Ovary (tissue), 9 donors: ENCODE measurements around the gene UBE3D. TPM values are rescaled to one million over a fixed set of nuclear protein-coding genes. Genes with fewer than 3 reads are reported as not detected.

Experiments used
- DNase-seq, 5 donors: peaks; one replicate each; pipeline ENCODE4 v3.0.0-alpha.2; 2019 to 2020
- H3K27ac ChIP-seq, 2 donors: fragments of 200-600 bp; one replicate each; pipeline versions ENCODE4 v1.5.1 to v1.8.0; 2019 to 2022
- H3K27me3 ChIP-seq: fragments of 200-600 bp; one replicate; pipeline ENCODE4 v1.8.0; 2022
- H3K36me3 ChIP-seq: fragments of 200-600 bp; sonication (generic); one replicate; pipeline ENCODE4 v1.5.1; 2019
- H3K4me1 ChIP-seq: one replicate; pipeline ENCODE4 v1.8.1; 2013; ENCODE audit warnings: mild to moderate bottlenecking, moderate library complexity; ENCODE audit not compliant: insufficient read depth
- H3K4me3 ChIP-seq: fragments of 200-600 bp; sonication (generic); one replicate; pipeline ENCODE4 v1.5.1; 2017
- H3K9me3 ChIP-seq, 2 donors: fragments of 200-600 bp in 1 of 2; sonication (generic) in 1 of 2; one replicate each; pipeline versions ENCODE4 v1.5.1 to v1.8.1; 2013 to 2019; ENCODE audit warnings: mild to moderate bottlenecking in 1 of 2, moderate library complexity in 1 of 2
- EP300 ChIP-seq: sonication (generic); formaldehyde crosslinking; IDR thresholded peaks from one replicate; pipeline ENCODE4 v1.6.1; 2017; ENCODE audit warnings: antibody characterized with exemption
- POLR2A ChIP-seq: fragments of 450-650 bp; IDR thresholded peaks from one replicate; pipeline ENCODE4 v1.6.1; 2017; ENCODE audit warnings: antibody characterized with exemption, mild to moderate bottlenecking, moderate library complexity
- WGBS, 3 donors: extraction: QIAGEN DNeasy Blood & Tissue Kit in 1 of 3; methylation state at CpG; one replicate each; pipeline versions ENCODE4 v1.1.5 to v1.1.7; 2013 to 2017; 5-methylcytosine and 5-hydroxymethylcytosine counted together
- intact Hi-C, 4 donors: fragments of 100-400 bp; cut with DNase I; formaldehyde crosslinking; loops; one replicate each; pipeline versions ENCODE4 v1.11.0 to v1.15.1; 2022 to 2023
- polyA plus RNA-seq, 2 donors: library from polyadenylated mRNA; stranded (reverse); fragments of 200-250 nt in 1 of 2; fragments of 350-450 nt in 1 of 2; fragmentation: Illumina TruSeq in 1 of 2; extraction: RNeasy Lipid Tissue Mini Kit (QIAGEN cat#74804) in 1 of 2; gene quantifications; one replicate each; pipeline ENCODE4 v1.2.3, GENCODE V29; 2013 to 2014
- total RNA-seq, 7 donors: library from RNA; depleted of rRNA in 2 of 7; stranded (reverse); fragments of >200 nt in 2 of 7; fragmentation: NEBNext Ultra II Directional in 3 of 7; extraction: Animal tissue kit (Norgen Biotek cat#: 25700) in 3 of 7; gene quantifications; one replicate each; pipeline versions ENCODE4 v1.1.0 to v1.2.4, GENCODE V29; 2016 to 2023
- TF ChIP-seq, protein P1 (sequence below), 3 donors: fragments of 450-650 bp in 2 of 3; fragments of 200-600 bp in 1 of 3; IDR thresholded peaks; one replicate each; pipeline versions ENCODE4 v1.5.1 to v1.8.0; 2016 to 2022; ENCODE audit warnings: antibody characterized with exemption in 3 of 3, mild to moderate bottlenecking in 1 of 3
- donor health status: DM: no; HTN: no; CAD: no; lungs with moderate emphysema.
- donor health status: DM: no; HTN: no; CAD: no.
- donor health status: Bipolar disorder and iron deficiency.
- donor health status: DM: yes; HTN: yes; CAD: no.
- donor health status: DM: no; HTN: no; CAD: no.
- donor health status: DM: yes; HTN: yes; CAD: no.

UBE3D gene
- total and polyA plus RNA-seq, 9 donors = 3.3 to 13.1 (median 5.9) TPM

DNA sequence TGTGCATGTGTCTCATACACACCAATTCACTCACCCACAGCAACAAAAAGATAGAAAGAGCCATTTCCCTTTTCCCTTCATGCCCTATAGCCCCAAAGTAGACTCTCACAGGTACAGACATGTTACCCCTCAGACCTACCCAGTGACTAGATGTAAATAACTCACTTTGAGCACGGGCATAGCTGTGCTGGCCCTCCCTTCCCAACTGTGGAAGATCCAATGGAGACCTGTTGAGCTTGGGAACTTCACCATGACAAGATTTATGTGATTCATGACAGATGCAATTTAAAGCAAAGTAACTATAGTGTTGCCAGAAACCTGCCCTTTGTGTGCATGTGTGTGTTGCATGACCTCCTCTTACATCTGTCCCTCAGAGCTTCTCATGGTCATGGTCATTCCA lies 175.4 kb downstream of the UBE3D start:
- no peaks in the 10 kb centered on the region for H3K36me3 ChIP-seq
- no peak overlapping the region for H3K27ac ChIP-seq
- no peaks in the 10 kb centered on the region for H3K27me3 ChIP-seq
- H3K4me1 ChIP-seq = no peaks in the 10 kb centered on the region
- H3K9me3 ChIP-seq = no peaks in the 10 kb centered on the region
- TF ChIP-seq POLR2A (no peak), EP300 (no peak)
- TF ChIP-seq, protein P1, sequence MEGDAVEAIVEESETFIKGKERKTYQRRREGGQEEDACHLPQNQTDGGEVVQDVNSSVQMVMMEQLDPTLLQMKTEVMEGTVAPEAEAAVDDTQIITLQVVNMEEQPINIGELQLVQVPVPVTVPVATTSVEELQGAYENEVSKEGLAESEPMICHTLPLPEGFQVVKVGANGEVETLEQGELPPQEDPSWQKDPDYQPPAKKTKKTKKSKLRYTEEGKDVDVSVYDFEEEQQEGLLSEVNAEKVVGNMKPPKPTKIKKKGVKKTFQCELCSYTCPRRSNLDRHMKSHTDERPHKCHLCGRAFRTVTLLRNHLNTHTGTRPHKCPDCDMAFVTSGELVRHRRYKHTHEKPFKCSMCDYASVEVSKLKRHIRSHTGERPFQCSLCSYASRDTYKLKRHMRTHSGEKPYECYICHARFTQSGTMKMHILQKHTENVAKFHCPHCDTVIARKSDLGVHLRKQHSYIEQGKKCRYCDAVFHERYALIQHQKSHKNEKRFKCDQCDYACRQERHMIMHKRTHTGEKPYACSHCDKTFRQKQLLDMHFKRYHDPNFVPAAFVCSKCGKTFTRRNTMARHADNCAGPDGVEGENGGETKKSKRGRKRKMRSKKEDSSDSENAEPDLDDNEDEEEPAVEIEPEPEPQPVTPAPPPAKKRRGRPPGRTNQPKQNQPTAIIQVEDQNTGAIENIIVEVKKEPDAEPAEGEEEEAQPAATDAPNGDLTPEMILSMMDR (IDR thresholded peaks at IDR 0.05) = no peak
- no peak for DNase-seq
- H3K4me3 ChIP-seq = no peak overlapping the region
- intact Hi-C loops = no loop called here
- WGBS, 3 donors = 73 to 88% (median 83%) methylated on average over 1 of the region's 1 CpG

DNA sequence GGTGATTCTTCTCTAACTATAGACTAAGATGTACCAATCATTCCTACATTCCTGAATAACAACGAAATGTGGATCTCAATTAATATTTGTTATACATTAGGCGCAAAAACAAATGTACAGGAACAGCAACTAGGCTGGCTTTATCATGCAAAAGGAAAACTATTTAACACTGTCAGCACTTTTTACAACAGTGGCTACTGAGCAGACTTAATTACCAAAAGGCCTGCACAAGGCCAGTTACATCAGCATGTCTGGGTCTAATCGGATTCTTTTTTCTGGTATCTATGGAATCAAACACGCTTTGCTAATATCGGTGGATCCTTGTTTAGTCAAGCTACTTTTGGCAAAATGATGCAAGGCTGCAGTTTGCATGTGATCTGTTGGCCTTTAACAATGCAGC lies 176.5 kb downstream of the UBE3D start:
- Histone ChIP-seq H3K9me3 (no peaks in the 10 kb centered on the region), H3K36me3 (no peaks in the 10 kb centered on the region), H3K27me3 (no peaks in the 10 kb centered on the region), H3K4me3 (no peak overlapping the region), H3K27ac (no peak overlapping the region), H3K4me1 (no peaks in the 10 kb centered on the region)
- 79 to 92% (median 83%) methylated on average over 5 of the region's 5 CpGs for WGBS, 3 donors
- TF ChIP-seq EP300 = no peak
- TF ChIP-seq, protein P1 (IDR thresholded peaks at IDR 0.05) = no peak
- TF ChIP-seq POLR2A = no peak
- no peak for DNase-seq
- intact Hi-C loops = no loop called here

DNA sequence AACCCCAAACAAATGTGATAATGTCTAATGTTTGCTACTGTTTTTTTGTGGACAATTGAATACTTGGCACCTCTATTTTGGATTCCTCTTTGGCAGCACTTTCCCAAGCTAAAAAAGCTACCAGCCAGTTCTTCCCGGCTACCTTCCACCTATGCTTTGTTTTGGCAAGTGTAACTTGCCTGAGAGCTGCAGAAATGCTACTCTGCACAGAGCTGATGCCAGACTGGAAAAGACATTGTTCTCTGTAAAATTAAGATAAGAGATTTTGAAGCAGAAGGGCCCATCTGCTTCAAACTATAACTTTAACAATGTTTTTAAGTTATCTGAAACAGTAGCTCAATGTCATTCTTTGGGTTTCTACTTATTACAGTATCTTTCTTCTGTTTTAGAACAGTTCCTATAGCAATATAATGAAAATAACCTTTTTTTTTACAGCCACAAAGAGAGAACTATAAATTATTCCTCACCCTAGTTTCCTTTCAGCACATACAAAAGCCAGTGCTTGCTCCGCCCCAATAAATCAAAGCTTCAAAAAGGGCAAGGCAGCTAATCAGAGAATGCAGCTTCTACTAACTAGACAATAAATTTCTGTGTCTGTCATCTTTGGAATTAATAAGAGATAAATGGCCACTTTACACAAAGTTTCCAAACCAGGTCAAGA lies 183.1 kb downstream of the UBE3D start:
- Histone ChIP-seq H3K36me3 (no peaks in the 10 kb centered on the region), H3K4me1 (no peaks in the 10 kb centered on the region), H3K27me3 (no peaks in the 10 kb centered on the region), H3K4me3 (no peak overlapping the region), H3K9me3 (no peaks in the 10 kb centered on the region), H3K27ac (no peak overlapping the region)
- intact Hi-C loops = no loop called here
- 25 to 34% (median 31%) methylated on average over 2 of the region's 2 CpGs for WGBS, 3 donors
- no peak for DNase-seq
- TF ChIP-seq, protein P1 (IDR thresholded peaks at IDR 0.05) = no peak
- no peak for TF ChIP-seq EP300
- no peak for TF ChIP-seq POLR2A

DNA sequence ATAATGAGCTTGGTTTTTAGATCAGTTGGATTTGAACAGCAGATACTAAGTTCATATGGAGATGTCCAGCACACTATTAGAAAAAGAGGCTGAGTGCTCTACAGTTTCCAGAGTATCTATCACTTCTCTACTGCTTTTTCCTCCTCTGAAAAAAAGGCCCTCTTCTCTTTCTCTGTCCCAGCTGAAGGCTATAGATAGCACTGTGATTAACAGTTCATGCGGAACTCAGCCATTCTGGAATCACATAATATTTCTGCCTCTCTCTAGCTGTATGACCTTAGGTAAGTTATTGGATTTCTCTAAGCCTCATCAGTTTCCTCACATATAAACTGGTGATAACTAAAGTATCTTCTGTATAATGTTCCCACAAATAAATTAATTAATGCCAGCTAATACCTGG lies 184.1 kb downstream of the UBE3D start:
- Histone ChIP-seq H3K36me3 (no peaks in the 10 kb centered on the region), H3K27me3 (no peaks in the 10 kb centered on the region), H3K27ac (no peak overlapping the region), H3K4me1 (no peaks in the 10 kb centered on the region), H3K9me3 (no peaks in the 10 kb centered on the region), H3K4me3 (no peak overlapping the region)
- intact Hi-C loops = no loop called here
- DNase-seq = no peak
- TF ChIP-seq, protein P1 (IDR thresholded peaks at IDR 0.05) = no peak
- TF ChIP-seq POLR2A (no peak), EP300 (no peak)
- 72 to 89% (median 84%) methylated on average over 1 of the region's 1 CpG for WGBS, 3 donors
